Kidney (tissue), 14 donors: ENCODE results near the gene TMEM91. TPM values are rescaled to one million over a fixed set of nuclear protein-coding genes. Genes with fewer than 3 reads are reported as not detected.

Experiments used
- DNase-seq, 5 donors: peaks; one replicate each; pipeline ENCODE4 v3.0.0-alpha.2; 2013 to 2020
- FAIRE-seq: peaks from 2 replicates; lab custom pipeline; 2012; peaks lifted over from hg19 to GRCh38; lab: Jason Lieb, UNC
- H3K27ac ChIP-seq, 2 donors: one replicate each; pipeline ENCODE4 v1.7.0; 2013; ENCODE audit warnings: low read depth in 2 of 2, low read length in 2 of 2, inconsistent platforms in 1 of 2
- H3K27me3 ChIP-seq: one replicate; pipeline ENCODE4 v1.7.1; 2013; ENCODE audit warnings: low read length, inconsistent platforms; ENCODE audit not compliant: control insufficient read depth, insufficient read depth
- H3K36me3 ChIP-seq, 3 donors: one replicate each; pipeline versions ENCODE4 v1.7.0 to v1.7.1; 2013; ENCODE audit warnings: low read length in 3 of 3, control low read depth in 1 of 3, inconsistent platforms in 1 of 3; ENCODE audit not compliant: insufficient read depth in 3 of 3, control insufficient read depth in 2 of 3
- H3K4me1 ChIP-seq, 3 donors: one replicate each; pipeline versions ENCODE4 v1.7.0 to v1.7.1; 2013; ENCODE audit warnings: low read length in 3 of 3, inconsistent platforms in 1 of 3, low read depth in 1 of 3; ENCODE audit not compliant: control insufficient read depth in 2 of 3, insufficient read depth in 2 of 3
- H3K4me3 ChIP-seq, 3 donors: one replicate each; pipeline versions ENCODE4 v1.7.0 to v1.8.1; 2013; ENCODE audit warnings: low read length in 3 of 3, control low read depth in 1 of 3, inconsistent platforms in 1 of 3
- H3K9ac ChIP-seq, 3 donors: one replicate each; pipeline versions ENCODE4 v1.7.0 to v1.7.1; 2013; ENCODE audit warnings: low read length in 3 of 3, control low read depth in 1 of 3, inconsistent platforms in 1 of 3
- H3K9me3 ChIP-seq, 3 donors: one replicate each; pipeline versions ENCODE4 v1.7.0 to v1.7.1; 2013; ENCODE audit warnings: low read length in 3 of 3, control low read depth in 1 of 3, inconsistent platforms in 1 of 3; ENCODE audit not compliant: control insufficient read depth in 2 of 3, insufficient read depth in 1 of 3
- CTCF ChIP-seq: IDR thresholded peaks from 3 replicates; pipeline ENCODE4 v1.5.1; 2012; ENCODE audit warnings: mild to moderate bottlenecking, moderate library complexity, borderline replicate concordance; ENCODE audit not compliant: insufficient read depth; ENCODE audit errors: extremely low read depth
- intact Hi-C: fragments of 100-400 bp; cut with DNase I; formaldehyde crosslinking; loops from one replicate; pipeline ENCODE4 v1.11.1; 2022
- polyA plus RNA-seq: library from polyadenylated mRNA; stranded (reverse); fragments of 350-450 nt; fragmentation: Illumina TruSeq; extraction: RNeasy Lipid Tissue Mini Kit (QIAGEN cat#74804); gene quantifications from one replicate; pipeline ENCODE4 v1.2.3, GENCODE V29; 2014; ENCODE audit warnings: low read depth, low replicate concordance; ENCODE audit not compliant: insufficient read depth
- total RNA-seq: library from RNA; stranded (reverse); fragmentation: NEBNext Ultra II Directional; extraction: Animal tissue kit (Norgen Biotek cat#: 25700); gene quantifications from one replicate; pipeline ENCODE4 v1.2.1, GENCODE V29; 2021
- donor health status: control.
- donor health status: control.
- donor health status: control.
- donor health status: control.
- donor health status: control.
- donor health status: DM: yes; HTN: yes; CAD: no.
- donor health status: Normal renal cell carcinoma (clear cell type).

The TMEM91 gene
- total and polyA plus RNA-seq, 2 donors from 2014 or later: 9.5 to 24.3 TPM

- no peaks in the 10 kb centered on the region for H3K27me3 ChIP-seq
- intact Hi-C loops: no loop called here
- H3K36me3 ChIP-seq: peaks cover 4 to 60% (median 30%) of the 10 kb centered on the region in 3 donors
- H3K9ac ChIP-seq: no peak overlapping the region
- H3K27ac ChIP-seq: no peak overlapping the region
- TF ChIP-seq CTCF: no peak
- no peak overlapping the region for H3K4me3 ChIP-seq
- no peaks in the 10 kb centered on the region for H3K4me1 ChIP-seq
- no peak for FAIRE-seq
- DNase-seq: peak in 1 of 5 donors; percentile 42
- no peaks in the 10 kb centered on the region for H3K9me3 ChIP-seq
Measured at GRCh38 chr19:41416194-41416674, 39.9 kb downstream of the TMEM91 start.

- Histone ChIP-seq H3K36me3 (peaks cover 4 to 51% (median 28%) of the 10 kb centered on the region in 3 donors), H3K9ac (no peak overlapping the region), H3K27ac (no peak overlapping the region), H3K4me3 (no peak overlapping the region), H3K9me3 (no peaks in the 10 kb centered on the region), H3K4me1 (no peaks in the 10 kb centered on the region), H3K27me3 (no peaks in the 10 kb centered on the region)
- no peak for TF ChIP-seq CTCF
- intact Hi-C loops: no loop called here
- no peak for FAIRE-seq
- no peak for DNase-seq
Measured at GRCh38 chr19:41420101-41420880, 44.0 kb downstream of the TMEM91 start.

GRCh38 chr19:41421314-41421713, 45.0 kb downstream of the TMEM91 start:
- H3K27ac ChIP-seq: no peak overlapping the region
- no peaks in the 10 kb centered on the region for H3K9me3 ChIP-seq
- peak in 1 of 5 donors; percentile 57 for DNase-seq
- no peak overlapping the region for H3K4me3 ChIP-seq
- peaks cover 4 to 47% (median 24%) of the 10 kb centered on the region in 3 donors for H3K36me3 ChIP-seq
- FAIRE-seq: no peak
- no peak overlapping the region for H3K9ac ChIP-seq
- intact Hi-C loops: no loop called here
- no peak for TF ChIP-seq CTCF
- H3K4me1 ChIP-seq: peaks cover 0 to 4% (median 0%) of the 10 kb centered on the region in 3 donors
- H3K27me3 ChIP-seq: no peaks in the 10 kb centered on the region
